ENCODE measurements around the gene KCNJ6.
A peak's percentile ranks its signal among the peaks of the same experiment; 100 is the strongest.
"Not testable (repeated sequence)": the region's sequence is repeated elsewhere in the genome, so short reads cannot be mapped to it uniquely, and the experiment has no call there.

Gene KCNJ6

DNA sequence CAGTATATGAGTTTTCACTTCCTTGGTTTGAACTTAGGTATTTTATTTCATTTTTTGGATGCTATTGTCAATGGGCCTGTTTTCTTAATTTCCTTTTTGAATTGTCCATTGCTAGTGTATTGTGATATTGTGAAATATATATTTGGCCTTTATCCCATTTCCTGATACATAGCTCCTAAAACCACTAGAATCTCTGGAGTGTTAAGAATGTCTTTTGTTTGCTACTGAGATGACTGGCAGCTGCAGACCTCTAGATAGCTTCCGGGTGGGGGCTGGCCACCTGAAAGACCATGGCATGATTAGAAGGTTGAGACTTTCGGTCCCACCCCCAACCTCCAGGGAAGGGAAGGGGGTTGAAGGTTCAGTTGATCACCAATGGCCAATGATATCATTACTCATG, 245.4 kb downstream of the KCNJ6 start:
- DNase-seq = no peak

- DNase-seq = no peak
Observed at GRCh38 chr21:37669249-37669648, 247.0 kb downstream of the KCNJ6 start.

GRCh38 chr21:37668462-37669239, 247.6 kb downstream of the KCNJ6 start:
- no peak for DNase-seq

GRCh38 chr21:37667380-37667779, 248.9 kb downstream of the KCNJ6 start:
- no peak for DNase-seq

- DNase-seq = no peak
Observed at GRCh38 chr21:37665230-37666024, 250.8 kb downstream of the KCNJ6 start.

DNA sequence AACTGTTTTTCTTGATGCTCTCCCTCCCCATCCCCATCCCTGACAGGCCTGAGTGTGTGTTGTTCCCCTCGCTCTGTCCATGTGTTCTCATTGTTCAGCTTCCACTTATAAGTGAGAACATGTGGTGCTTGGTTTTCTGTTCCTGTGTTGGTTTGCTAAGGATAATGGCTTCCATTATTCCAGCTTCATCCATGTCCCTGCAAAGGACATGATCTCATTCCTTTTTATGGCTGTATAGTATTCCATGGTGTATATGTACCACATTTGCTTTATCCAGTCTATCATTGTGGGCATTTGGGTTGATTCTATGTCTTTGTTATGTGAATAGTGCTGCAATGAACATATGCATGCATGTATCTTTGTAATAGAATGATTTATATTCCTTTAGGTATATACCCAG, 254.0 kb downstream of the KCNJ6 start:
- not testable (repeated sequence) for DNase-seq

DNA sequence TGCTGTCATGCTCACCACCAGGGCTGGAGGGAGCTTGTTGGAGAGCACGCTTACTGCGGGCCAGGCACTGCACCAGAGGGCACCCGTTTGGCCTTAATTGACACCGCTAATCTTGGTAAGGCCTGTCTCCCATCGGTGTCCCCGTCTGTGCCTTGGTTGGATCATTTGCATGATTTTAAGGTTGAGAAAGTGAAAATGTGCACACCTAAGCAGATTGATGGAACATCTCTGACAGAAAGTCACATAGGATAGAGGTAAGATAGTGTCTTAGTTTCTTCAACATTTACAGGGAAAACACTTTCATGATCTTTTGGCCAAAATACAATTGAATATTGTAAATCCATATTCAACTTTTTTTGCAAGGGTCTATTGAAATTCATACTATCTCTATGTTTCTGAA, 255.5 kb downstream of the KCNJ6 start:
- no peak for DNase-seq

DNA sequence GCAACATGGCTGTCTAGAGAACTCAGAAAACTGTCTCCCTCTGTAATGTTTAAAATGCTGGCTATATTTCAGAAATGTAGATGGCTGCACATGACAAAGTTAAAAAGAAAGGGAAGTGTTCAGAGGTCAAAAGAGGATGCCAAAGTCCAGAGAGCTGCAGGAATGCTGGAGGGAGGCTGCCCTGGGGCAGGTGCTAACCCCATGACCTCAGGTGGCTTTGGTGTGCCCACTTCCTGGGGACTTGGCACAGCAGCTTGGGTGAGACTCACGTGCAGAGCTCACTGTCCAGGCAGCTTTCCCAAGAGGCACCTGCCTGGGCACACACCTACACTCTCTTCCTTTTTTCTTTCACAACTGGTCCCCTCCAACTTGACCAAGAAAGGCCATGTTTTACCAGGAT, 256.4 kb downstream of the KCNJ6 start:
- DNase-seq = no peak

DNA sequence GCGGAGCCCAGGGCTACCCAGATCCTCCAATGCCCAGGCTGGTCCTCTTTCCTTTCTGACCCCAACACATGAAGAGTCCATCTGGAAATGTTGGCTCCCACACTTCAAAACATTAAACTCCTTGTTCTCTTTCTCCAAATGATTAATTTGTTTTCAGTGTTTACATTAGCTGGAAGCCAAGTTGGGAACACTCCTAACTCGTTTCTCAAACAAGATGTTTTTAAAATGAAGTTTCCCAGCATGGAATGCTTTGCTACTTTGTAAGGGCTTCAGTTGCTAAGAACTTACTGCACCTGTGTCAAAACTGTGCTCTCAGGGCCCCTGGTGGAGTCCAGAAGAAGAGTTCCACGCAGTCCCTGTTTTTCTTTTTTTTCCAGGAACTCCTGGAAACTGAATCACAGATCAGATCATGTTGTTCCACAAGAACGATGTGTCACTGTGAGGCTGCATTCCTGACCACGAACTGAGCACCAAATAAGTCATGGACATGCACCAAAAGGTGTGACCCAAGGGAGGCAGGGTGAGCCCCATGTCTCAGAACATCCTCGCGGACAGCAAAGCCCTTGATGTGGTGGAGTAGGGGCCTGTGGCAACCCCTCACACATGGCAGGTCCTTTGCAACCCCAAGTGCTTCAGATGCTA, 257.3 kb downstream of the KCNJ6 start:
- DNase-seq = no peak

GRCh38 chr21:37658121-37658816, 258.0 kb downstream of the KCNJ6 start:
- no peak for DNase-seq

- DNase-seq = no peak
Observed at GRCh38 chr21:37656899-37657298, 259.4 kb downstream of the KCNJ6 start.

DNA sequence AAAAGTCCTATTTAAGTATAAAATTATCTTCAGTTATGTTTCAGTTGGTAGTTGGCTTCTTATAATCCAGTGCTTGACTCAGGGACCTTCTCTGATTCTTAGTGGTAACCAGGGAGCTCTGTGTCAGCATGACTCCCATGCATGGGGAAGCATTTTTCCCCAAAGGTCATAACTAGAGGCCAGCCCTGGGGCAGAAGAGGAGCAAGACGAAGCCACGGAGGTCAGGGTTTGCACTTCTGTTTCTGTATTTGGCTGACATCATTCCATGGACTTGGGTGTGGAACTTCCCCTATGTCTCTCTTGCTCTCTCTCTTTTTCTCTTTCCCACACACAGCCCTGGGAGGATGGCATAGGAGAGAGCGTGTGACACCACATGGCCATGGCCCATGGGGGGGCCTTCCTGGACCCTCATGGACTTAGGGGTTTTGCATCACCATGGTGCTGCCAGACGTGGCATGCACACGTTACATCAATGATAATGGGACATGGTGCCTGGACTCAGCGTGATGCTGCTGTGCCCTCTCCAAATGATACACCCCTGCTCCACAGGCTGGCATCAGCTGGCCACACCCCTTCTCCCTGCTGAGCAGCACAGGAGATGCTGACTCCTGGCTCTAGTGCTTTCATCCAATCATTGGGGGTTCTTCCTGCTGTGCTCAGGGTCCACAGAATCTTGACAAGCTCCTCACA, 260.5 kb downstream of the KCNJ6 start:
- no peak for DNase-seq

- no peak for DNase-seq
Observed at GRCh38 chr21:37654596-37654995, 261.7 kb downstream of the KCNJ6 start.

DNA sequence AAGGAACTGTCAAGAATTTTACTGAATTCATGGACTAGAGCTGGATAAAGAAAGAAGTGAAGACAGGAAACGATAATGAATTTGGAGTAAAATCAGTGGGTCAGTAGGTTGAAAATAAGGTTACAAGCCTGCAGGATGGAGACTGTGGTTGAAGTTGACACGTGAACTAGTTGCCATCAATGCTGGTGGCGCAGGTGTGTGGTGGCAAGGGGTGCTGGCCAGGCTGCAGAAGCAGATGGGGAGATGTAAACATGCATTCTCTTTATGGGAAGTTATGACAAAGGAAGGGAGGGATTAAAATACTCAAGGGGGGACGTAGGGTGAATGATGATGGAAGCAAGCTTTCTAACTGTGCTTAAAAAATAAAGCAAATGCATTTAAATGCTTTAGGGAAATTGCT, 263.1 kb downstream of the KCNJ6 start:
- DNase-seq = no peak

DNA sequence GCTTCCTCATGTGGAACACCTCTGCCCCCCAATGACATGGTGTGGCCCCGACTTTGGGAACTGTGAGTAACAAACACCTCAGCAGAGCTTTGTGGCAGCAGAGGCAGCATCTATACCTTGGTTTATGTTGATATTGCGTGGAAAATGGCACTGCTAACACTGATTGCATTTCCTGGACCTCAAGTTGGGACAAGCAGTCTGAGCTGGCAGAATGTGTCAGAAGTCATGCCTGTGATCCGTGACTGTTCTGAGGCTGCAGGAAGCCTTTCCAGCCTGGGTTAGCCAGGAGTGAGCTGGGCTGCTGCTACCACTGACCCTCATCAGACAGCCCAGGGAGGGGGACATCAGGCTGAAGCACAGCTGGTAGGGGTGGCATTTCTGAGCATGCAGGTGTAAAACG, 268.5 kb downstream of the KCNJ6 start:
- DNase-seq = no peak

DNA sequence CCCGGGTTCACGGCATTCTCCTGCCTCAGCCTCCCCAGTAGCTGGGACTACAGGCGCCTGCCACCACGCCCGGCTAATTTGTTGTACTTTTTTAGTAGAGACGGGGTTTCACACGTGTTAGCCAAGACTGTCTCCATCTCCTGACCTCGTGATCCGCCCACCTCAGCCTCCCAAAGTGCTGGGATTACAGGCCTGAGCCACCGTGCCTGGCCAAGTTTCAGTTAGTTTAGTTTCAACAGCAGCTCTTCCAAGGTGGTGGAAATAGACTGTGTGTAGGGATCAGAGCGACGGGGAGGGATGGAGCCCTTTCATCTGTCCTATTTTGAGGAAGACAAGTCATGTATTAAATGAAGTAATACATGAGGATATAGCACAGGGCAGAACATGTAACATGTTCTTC, 269.5 kb downstream of the KCNJ6 start:
- DNase-seq = not testable (repeated sequence)

DNA sequence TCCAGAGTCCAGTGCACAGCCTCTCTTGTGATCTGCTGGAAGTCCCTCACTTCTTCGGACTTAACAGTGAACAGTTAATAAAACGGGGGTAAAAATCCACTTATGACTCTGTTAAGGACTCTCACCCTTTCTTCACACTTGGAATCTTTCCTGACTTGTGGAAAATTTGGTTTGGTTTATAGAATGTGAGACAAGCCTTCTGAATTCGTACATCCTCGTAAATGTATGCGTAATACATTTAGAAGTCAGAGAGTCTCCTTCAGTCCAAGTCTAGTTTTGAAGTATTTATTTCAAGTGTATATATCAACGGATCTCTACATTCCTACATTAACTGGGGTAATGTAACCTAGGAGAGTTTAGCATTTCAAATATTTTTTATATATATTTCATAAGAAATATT, 270.4 kb downstream of the KCNJ6 start:
- DNase-seq = no peak

- no peak for DNase-seq
Observed at GRCh38 chr21:37644636-37645035, 271.6 kb downstream of the KCNJ6 start.

DNA sequence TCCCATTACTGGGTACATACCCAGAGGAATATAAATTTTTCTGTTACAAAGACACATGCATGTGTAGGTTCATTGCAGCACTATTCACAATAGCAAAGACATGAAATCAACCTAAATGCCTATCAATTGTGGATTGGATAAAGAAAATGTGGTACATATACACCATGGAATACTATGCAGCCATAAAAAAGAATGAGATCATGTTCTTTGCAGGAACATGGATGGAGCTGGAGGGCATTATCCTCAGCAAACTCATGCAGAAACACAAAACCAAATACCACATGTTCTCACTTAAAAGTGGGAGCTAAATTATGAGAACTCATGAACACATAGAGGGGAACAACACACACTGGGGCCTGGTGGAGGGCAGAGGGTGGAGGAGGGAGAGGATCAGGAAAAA, 272.4 kb downstream of the KCNJ6 start:
- not testable (repeated sequence) for DNase-seq

GRCh38 chr21:37642493-37642892, 273.8 kb downstream of the KCNJ6 start:
- peak; percentile 32 to 59 for DNase-seq

DNA sequence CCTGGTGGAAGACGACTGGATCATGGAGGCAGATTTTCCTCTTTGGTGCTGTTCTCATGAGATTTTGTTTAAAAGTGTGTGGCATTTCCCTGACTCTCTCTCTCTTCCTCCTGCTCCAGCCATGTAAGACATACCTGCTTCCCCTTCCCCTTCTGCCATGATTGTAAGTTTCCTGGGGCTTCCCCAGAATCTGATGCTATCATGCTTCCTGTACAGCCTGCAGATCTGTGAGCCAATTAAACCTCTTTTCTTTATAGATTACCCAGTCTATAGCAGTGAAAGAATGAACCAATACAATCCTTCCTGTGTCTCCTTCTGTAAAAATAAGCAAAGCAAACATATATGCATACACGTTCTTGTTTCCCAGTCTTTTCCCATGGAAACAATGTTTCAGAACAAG, 276.5 kb downstream of the KCNJ6 start:
- no peak for DNase-seq

- DNase-seq = no peak
Observed at GRCh38 chr21:37636152-37636860, 280.0 kb downstream of the KCNJ6 start.
